Peyer's patch (tissue), 4 donors: Measurements from ENCODE around the gene DDAH1.

Source experiments
- CTCF ChIP-seq, 6 experiments: fragments of 450-650 bp in 4 of 6; fragments of 200-600 bp in 2 of 6; sonication (generic) in 1 of 6; IDR thresholded peaks; one replicate each; pipeline ENCODE4 v1.5.1; 2017 to 2019; ENCODE audit warnings: antibody characterized with exemption in 6 of 6, mild to moderate bottlenecking in 3 of 6, moderate library complexity in 1 of 6
- POLR2A ChIP-seq, 2 donors: fragments of 450-650 bp; IDR thresholded peaks; one replicate each; pipeline ENCODE4 v1.5.1; 2017; ENCODE audit warnings: antibody characterized with exemption in 2 of 2, mild to moderate bottlenecking in 2 of 2, moderate library complexity in 2 of 2

GRCh38 chr1:85340427-85340826 is 124.5 kb downstream of the DDAH1 start:
- TF ChIP-seq CTCF (IDR thresholded peaks at IDR 0.05), result no peak
- no peak for TF ChIP-seq POLR2A (IDR thresholded peaks at IDR 0.05)
